Natural killer cell treated with Interleukin-12 subunit alpha and Interleukin-12 subunit beta and Interleukin-15 and Interleukin-18, amount 100 ng/mL, for 72 hours (primary cell): ENCODE results near the gene KLHDC7A. TPM values are rescaled to one million over a fixed set of nuclear protein-coding genes. Genes with fewer than 3 reads are reported as not detected.

ENCODE experiments used
- ATAC-seq, 2 donors: fragments of 150-1000 bp; cut with Tn5 transposase in 1 of 2; sonication (Bioruptor Pico), chemical (Tn5 transposase) in 1 of 2; 2 replicates each; pipeline ENCODE4 v1.10.0; 2021
- DNase-seq: peaks from one replicate; pipeline ENCODE4 v3.0.0; 2022; ENCODE audit warnings: low spot score
- H3K27ac Mint-ChIP-seq, 2 donors: 1 replicate in 1 of 2; 2 replicates in 1 of 2; pipeline ENCODE4 v1.8.0; 2022; ENCODE audit warnings: mixed read lengths in 2 of 2, mild to moderate bottlenecking in 1 of 2, moderate library complexity in 1 of 2
- H3K27me3 Mint-ChIP-seq, 2 donors: 1 replicate in 1 of 2; 2 replicates in 1 of 2; pipeline ENCODE4 v1.8.0; 2022; ENCODE audit warnings: mixed read lengths in 2 of 2
- H3K36me3 Mint-ChIP-seq: one replicate; pipeline ENCODE4 v1.8.0; 2022; ENCODE audit warnings: mixed read lengths
- H3K4me1 Mint-ChIP-seq, 2 donors: 1 replicate in 1 of 2; 2 replicates in 1 of 2; pipeline ENCODE4 v1.8.0; 2022; ENCODE audit warnings: low read depth in 2 of 2, mixed read lengths in 2 of 2, mild to moderate bottlenecking in 1 of 2
- H3K4me3 Mint-ChIP-seq: one replicate; pipeline ENCODE4 v1.8.0; 2022; ENCODE audit warnings: mixed read lengths
- H3K9me3 Mint-ChIP-seq: 2 replicates; pipeline ENCODE4 v1.8.0; 2022; ENCODE audit warnings: mixed read lengths
- total RNA-seq, 2 donors: library from RNA; stranded (reverse); gene quantifications; one replicate each; pipeline ENCODE4 v1.2.3, GENCODE V29; 2022

The KLHDC7A gene
- total RNA-seq, 2 donors from 2014 or later: 0.17 TPM; not detected in 1

GRCh38 chr1:18481921-18482701, 1.4 kb downstream of the KLHDC7A start:
- H3K9me3 Mint-ChIP-seq: no peaks in the 10 kb centered on the region
- H3K36me3 Mint-ChIP-seq: no peaks in the 10 kb centered on the region

GRCh38 chr1:18482721-18483425, 2.1 kb downstream of the KLHDC7A start:
- Mint-ChIP-seq H3K27ac (no peak overlapping the region), H3K9me3 (no peaks in the 10 kb centered on the region), H3K4me1 (no peaks in the 10 kb centered on the region), H3K27me3 (peaks cover 7 to 8% of the 10 kb centered on the region in 2 donors), H3K36me3 (no peaks in the 10 kb centered on the region), H3K4me3 (no peak overlapping the region)
- ATAC-seq (no peak), DNase-seq (no peak)

More at GRCh38 chr1:18481921-18482701, 1.4 kb downstream of the KLHDC7A start:
- H3K27me3 Mint-ChIP-seq: peaks cover 6 to 7% of the 10 kb centered on the region in 2 donors
- no peak overlapping the region for H3K27ac Mint-ChIP-seq
- H3K4me3 Mint-ChIP-seq: no peak overlapping the region
- DNase-seq (no peak), ATAC-seq (no peak)
- no peaks in the 10 kb centered on the region for H3K4me1 Mint-ChIP-seq

- no peak for ATAC-seq
- Mint-ChIP-seq H3K4me1 (no peaks in the 10 kb centered on the region), H3K36me3 (no peaks in the 10 kb centered on the region), H3K9me3 (no peaks in the 10 kb centered on the region), H3K27ac (no peak overlapping the region), H3K27me3 (peaks cover 7 to 9% of the 10 kb centered on the region in 2 donors), H3K4me3 (no peak overlapping the region)
- DNase-seq: no peak
These were observed 3.5 kb downstream of the KLHDC7A start for GRCh38 chr1:18484276-18484675.

- Mint-ChIP-seq H3K27me3 (peaks cover 7 to 11% of the 10 kb centered on the region in 2 donors), H3K27ac (no peak overlapping the region), H3K9me3 (no peaks in the 10 kb centered on the region), H3K4me1 (no peaks in the 10 kb centered on the region), H3K36me3 (no peaks in the 10 kb centered on the region), H3K4me3 (no peak overlapping the region)
- DNase-seq: no peak
- peak in 1 of 2 donors; percentile 3 for ATAC-seq
These were observed 4.0 kb downstream of the KLHDC7A start for GRCh38 chr1:18484721-18485120.

- Mint-ChIP-seq H3K4me1 (no peaks in the 10 kb centered on the region), H3K9me3 (no peaks in the 10 kb centered on the region), H3K27ac (no peak overlapping the region), H3K27me3 (peaks cover 7 to 11% of the 10 kb centered on the region in 2 donors), H3K4me3 (no peak overlapping the region), H3K36me3 (no peaks in the 10 kb centered on the region)
- no peak for DNase-seq
- ATAC-seq: no peak
These were observed 4.5 kb downstream of the KLHDC7A start for GRCh38 chr1:18485227-18485626.

- no peaks in the 10 kb centered on the region for H3K4me1 Mint-ChIP-seq
- DNase-seq (no peak), ATAC-seq (no peak)
- H3K27me3 Mint-ChIP-seq: peaks cover 7 to 14% of the 10 kb centered on the region in 2 donors
- H3K27ac Mint-ChIP-seq: no peak overlapping the region
- H3K9me3 Mint-ChIP-seq: no peaks in the 10 kb centered on the region
- no peak overlapping the region for H3K4me3 Mint-ChIP-seq
- H3K36me3 Mint-ChIP-seq: no peaks in the 10 kb centered on the region
These were observed 5.5 kb downstream of the KLHDC7A start for GRCh38 chr1:18486195-18486594.

- H3K36me3 Mint-ChIP-seq: no peaks in the 10 kb centered on the region
- no peak overlapping the region for H3K4me3 Mint-ChIP-seq
- no peak for DNase-seq
- H3K27me3 Mint-ChIP-seq: peaks cover 21% of the 10 kb centered on the region in 2 donors
- no peaks in the 10 kb centered on the region for H3K9me3 Mint-ChIP-seq
- H3K27ac Mint-ChIP-seq: no peak overlapping the region
- no peaks in the 10 kb centered on the region for H3K4me1 Mint-ChIP-seq
- no peak for ATAC-seq
These were observed 8.8 kb downstream of the KLHDC7A start for GRCh38 chr1:18489417-18490143.

GRCh38 chr1:18491168-18491567, 10.4 kb downstream of the KLHDC7A start:
- peak overlapping the region in 1 of 2 donors; percentile 17 for H3K27ac Mint-ChIP-seq
- no peaks in the 10 kb centered on the region for H3K9me3 Mint-ChIP-seq
- H3K27me3 Mint-ChIP-seq: peaks cover 21 to 23% of the 10 kb centered on the region in 2 donors
- H3K4me1 Mint-ChIP-seq: no peaks in the 10 kb centered on the region
- no peak overlapping the region for H3K4me3 Mint-ChIP-seq
- DNase-seq (no peak), ATAC-seq (peak in 1 of 2 donors; percentile 43)
- H3K36me3 Mint-ChIP-seq: no peaks in the 10 kb centered on the region

- no peak overlapping the region for H3K27ac Mint-ChIP-seq
- no peaks in the 10 kb centered on the region for H3K9me3 Mint-ChIP-seq
- no peaks in the 10 kb centered on the region for H3K4me1 Mint-ChIP-seq
- DNase-seq: no peak
- H3K27me3 Mint-ChIP-seq: peaks cover 22 to 27% of the 10 kb centered on the region in 2 donors
- no peaks in the 10 kb centered on the region for H3K36me3 Mint-ChIP-seq
- no peak for ATAC-seq
- H3K4me3 Mint-ChIP-seq: no peak overlapping the region
These were observed 13.6 kb downstream of the KLHDC7A start for GRCh38 chr1:18494304-18494703.

GRCh38 chr1:18495635-18496034, 14.9 kb downstream of the KLHDC7A start:
- H3K27me3 Mint-ChIP-seq: peaks cover 30 to 36% of the 10 kb centered on the region in 2 donors
- no peaks in the 10 kb centered on the region for H3K4me1 Mint-ChIP-seq
- DNase-seq: no peak
- no peak for ATAC-seq
- no peak overlapping the region for H3K27ac Mint-ChIP-seq
- no peaks in the 10 kb centered on the region for H3K9me3 Mint-ChIP-seq
- no peaks in the 10 kb centered on the region for H3K36me3 Mint-ChIP-seq
- no peak overlapping the region for H3K4me3 Mint-ChIP-seq

- no peak for DNase-seq
- H3K36me3 Mint-ChIP-seq: no peaks in the 10 kb centered on the region
- no peak overlapping the region for H3K4me3 Mint-ChIP-seq
- H3K27ac Mint-ChIP-seq: no peak overlapping the region
- no peak for ATAC-seq
- H3K27me3 Mint-ChIP-seq: peaks cover 30 to 40% of the 10 kb centered on the region in 2 donors
- H3K4me1 Mint-ChIP-seq: no peaks in the 10 kb centered on the region
- no peaks in the 10 kb centered on the region for H3K9me3 Mint-ChIP-seq
These were observed 15.3 kb downstream of the KLHDC7A start for GRCh38 chr1:18496056-18496455.

GRCh38 chr1:18496497-18497235, 15.9 kb downstream of the KLHDC7A start:
- Mint-ChIP-seq H3K36me3 (no peaks in the 10 kb centered on the region), H3K27me3 (peaks cover 32 to 40% of the 10 kb centered on the region in 2 donors), H3K4me3 (no peak overlapping the region), H3K9me3 (no peaks in the 10 kb centered on the region), H3K27ac (no peak overlapping the region), H3K4me1 (no peaks in the 10 kb centered on the region)
- no peak for ATAC-seq
- no peak for DNase-seq

- DNase-seq (no peak), ATAC-seq (no peak)
- Mint-ChIP-seq H3K4me3 (no peak overlapping the region), H3K27ac (no peak overlapping the region), H3K36me3 (no peaks in the 10 kb centered on the region), H3K27me3 (peaks cover 24 to 36% of the 10 kb centered on the region in 2 donors), H3K4me1 (no peaks in the 10 kb centered on the region), H3K9me3 (no peaks in the 10 kb centered on the region)
These were observed 21.1 kb downstream of the KLHDC7A start for GRCh38 chr1:18501833-18502232.
